HPDE6-E6E7 (cell line): Measurements from ENCODE around the gene WDFY1.

Experiments
- DNase-seq: peaks from one replicate; pipeline ENCODE4 v3.0.0; 2011; ENCODE audit warnings: missing footprints; ENCODE audit errors: extremely low spot score

Gene WDFY1

GRCh38 chr2:223856584-223856983 lies 88.6 kb downstream of the WDFY1 start:
- DNase-seq, result no peak

GRCh38 chr2:223856021-223856420 lies 89.1 kb downstream of the WDFY1 start:
- DNase-seq, result no peak

- DNase-seq, result no peak
These were observed 89.7 kb downstream of the WDFY1 start for GRCh38 chr2:223855426-223855825.

- DNase-seq, result no peak
These were observed 90.4 kb downstream of the WDFY1 start for GRCh38 chr2:223854741-223855140.

- peak; percentile 35 for DNase-seq
These were observed 91.7 kb downstream of the WDFY1 start for GRCh38 chr2:223853425-223853837.

GRCh38 chr2:223852281-223852795 lies 92.8 kb downstream of the WDFY1 start:
- no peak for DNase-seq

GRCh38 chr2:223847410-223847809 lies 97.7 kb downstream of the WDFY1 start:
- no peak for DNase-seq

GRCh38 chr2:223846515-223846914 lies 98.6 kb downstream of the WDFY1 start:
- DNase-seq, result peak; percentile 51

GRCh38 chr2:223841436-223842190 lies 103.5 kb downstream of the WDFY1 start:
- DNase-seq, result no peak

- peak; percentile 82 for DNase-seq
These were observed 107.7 kb downstream of the WDFY1 start, which contains the start of gene AP1S3 for GRCh38 chr2:223837287-223838061. Gene AP1S3, minus strand, starts transcription at chr2:223837582. Its CDS starts 132 bp downstream, at chr2:223837450.

GRCh38 chr2:223835701-223836532 lies 109.2 kb downstream of the WDFY1 start:
- DNase-seq, result peak; percentile 42

GRCh38 chr2:223834431-223834830 lies 110.7 kb downstream of the WDFY1 start:
- no peak for DNase-seq

- DNase-seq, result no peak
These were observed 112.8 kb downstream of the WDFY1 start for GRCh38 chr2:223832241-223832903.

- DNase-seq, result no peak
These were observed 116.0 kb downstream of the WDFY1 start for GRCh38 chr2:223829128-223829527.

GRCh38 chr2:223828314-223828713 lies 116.8 kb downstream of the WDFY1 start:
- no peak for DNase-seq

- DNase-seq, result no peak
These were observed 118.1 kb downstream of the WDFY1 start for GRCh38 chr2:223826995-223827394.
